ENCODE data around the gene HAS3.

The HAS3 gene

DNA sequence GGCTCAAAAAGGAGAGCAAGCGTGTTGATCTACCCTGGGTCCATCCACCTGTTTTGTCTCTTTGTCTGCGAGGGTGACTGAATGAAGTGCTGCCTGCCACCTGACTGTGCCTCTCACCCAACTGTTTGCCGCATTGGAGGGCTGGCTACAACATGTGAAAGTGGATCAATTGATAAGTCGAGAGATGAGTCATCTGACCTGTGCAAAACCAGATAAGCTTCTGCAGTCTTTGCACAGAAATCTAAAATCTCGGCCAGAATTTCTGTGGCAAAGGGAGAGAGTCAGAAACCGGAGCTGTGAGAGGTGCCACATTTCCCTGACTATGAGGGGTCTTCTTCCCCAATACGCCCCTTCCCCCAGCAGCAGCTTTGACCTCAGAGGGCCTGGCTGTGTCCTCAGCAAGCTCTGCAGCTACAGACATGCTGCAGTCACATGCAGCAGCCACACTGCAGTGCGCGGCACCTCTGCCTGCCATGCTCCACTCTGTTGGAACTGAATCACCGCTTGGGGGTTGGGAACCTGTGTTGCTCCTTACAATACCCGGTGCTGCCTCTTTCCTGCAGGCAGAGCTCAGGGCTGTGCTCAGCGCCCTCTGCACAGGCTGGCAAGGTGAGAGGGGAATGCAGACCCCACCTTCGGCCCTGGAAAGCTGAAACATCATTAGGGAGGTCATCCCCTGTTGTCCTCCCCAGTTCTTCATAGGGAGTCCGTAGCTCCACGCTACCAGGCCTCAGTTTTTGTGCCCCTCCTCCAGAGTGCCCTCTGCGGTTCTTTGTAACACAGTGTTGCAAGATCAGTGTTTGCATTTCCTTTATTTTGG lies 16.2 kb upstream of the HAS3 start:
- no peak for DNase-seq (ENCODE audit: low read depth in 2 of 2, low spot score in 1 of 2)

DNA sequence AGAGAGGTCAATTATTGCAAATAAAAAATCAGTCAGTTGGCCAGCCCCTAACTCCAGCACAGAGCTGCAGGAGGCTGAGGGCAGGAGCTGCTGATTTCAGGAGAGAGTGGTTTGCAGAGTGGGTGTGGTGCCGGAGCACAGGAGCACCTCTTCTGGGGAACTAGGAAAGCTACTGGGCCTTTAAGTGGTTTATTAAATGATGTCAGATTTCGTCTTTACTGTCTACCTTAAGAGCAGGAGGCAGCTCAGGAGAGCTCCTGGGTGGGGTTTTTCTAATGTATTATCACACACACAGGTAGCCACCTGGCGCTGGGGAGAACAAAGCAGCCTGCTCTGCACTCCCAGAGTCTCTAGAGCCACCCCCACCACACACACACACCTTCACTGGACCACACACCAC lies 11.5 kb upstream of the HAS3 start:
- DNase-seq (ENCODE audit: low read depth in 2 of 2, low spot score in 1 of 2) = no peak

DNA sequence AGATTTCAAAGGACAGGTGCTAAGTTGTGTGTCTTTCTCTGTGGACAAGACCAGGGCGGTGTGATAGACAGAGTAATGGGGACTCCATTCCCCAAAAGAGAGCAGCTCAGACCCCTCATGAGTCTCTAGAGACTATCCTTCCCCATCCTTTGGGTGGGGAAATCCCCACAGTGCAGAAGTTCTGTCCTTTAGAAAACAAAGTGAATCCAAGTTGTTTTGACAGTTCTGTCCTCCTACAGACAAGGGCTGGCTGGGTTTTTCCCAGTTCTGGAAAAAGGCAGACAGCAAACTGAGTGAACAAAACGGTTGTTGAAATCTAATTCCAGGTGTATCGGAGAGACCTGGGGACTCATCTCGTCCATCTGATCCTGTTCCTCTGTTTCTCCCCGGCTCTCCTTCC lies 11.0 kb upstream of the HAS3 start:
- no peak for DNase-seq (ENCODE audit: low read depth in 2 of 2, low spot score in 1 of 2)

DNA sequence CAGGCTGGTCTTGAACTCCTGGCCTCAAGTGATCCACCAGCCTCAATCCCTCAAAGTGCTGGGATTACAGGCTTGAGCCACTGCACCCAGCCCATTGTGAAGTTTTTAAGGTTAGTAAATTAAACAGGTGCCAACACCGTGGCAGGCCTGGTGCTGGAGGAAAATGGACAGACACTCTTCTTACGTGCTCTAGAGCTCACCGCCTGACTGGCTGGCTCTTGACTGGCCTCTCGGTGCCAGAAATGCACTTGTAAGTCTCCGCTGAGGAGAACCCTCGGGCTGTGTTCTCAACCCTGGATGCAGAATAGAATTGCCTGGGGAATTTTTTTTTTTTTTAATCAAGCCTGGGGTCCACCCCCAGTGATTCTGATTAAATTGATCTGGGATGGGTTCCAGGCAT lies 10.3 kb upstream of the HAS3 start:
- no peak for DNase-seq (ENCODE audit: low read depth in 2 of 2, low spot score in 1 of 2)

DNA sequence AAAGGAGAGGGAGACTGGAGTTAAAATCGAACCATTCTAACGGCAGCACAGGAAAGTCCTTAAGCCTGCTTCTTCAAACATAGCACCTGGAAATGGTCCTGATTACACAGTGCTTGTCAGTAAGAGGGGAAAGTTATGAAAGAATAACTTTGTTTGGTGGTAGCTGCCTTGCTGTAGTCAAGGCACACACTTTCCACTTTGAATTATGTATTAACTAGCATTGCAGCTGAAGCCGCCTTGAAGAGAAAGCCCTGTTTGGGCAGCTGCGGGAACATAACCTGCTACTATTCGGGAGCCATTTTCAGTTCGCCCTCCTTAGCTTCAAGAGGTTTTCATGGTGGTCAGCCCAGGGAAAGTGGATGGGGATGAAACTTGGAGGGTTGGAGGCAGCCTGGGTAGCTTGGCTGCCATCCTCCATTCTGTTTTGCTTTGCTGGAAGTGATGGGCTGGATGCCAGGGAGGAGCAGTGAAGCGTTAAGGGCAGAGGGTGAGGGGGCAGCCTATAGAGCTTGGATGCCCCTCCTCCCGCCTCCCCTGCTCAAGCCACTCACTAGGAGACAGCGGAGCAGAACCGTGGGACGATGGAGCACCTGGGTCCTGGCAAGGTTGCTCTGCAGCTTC lies 5.3 kb upstream of the HAS3 start:
- no peak for DNase-seq (ENCODE audit: low read depth in 2 of 2, low spot score in 1 of 2)

DNA sequence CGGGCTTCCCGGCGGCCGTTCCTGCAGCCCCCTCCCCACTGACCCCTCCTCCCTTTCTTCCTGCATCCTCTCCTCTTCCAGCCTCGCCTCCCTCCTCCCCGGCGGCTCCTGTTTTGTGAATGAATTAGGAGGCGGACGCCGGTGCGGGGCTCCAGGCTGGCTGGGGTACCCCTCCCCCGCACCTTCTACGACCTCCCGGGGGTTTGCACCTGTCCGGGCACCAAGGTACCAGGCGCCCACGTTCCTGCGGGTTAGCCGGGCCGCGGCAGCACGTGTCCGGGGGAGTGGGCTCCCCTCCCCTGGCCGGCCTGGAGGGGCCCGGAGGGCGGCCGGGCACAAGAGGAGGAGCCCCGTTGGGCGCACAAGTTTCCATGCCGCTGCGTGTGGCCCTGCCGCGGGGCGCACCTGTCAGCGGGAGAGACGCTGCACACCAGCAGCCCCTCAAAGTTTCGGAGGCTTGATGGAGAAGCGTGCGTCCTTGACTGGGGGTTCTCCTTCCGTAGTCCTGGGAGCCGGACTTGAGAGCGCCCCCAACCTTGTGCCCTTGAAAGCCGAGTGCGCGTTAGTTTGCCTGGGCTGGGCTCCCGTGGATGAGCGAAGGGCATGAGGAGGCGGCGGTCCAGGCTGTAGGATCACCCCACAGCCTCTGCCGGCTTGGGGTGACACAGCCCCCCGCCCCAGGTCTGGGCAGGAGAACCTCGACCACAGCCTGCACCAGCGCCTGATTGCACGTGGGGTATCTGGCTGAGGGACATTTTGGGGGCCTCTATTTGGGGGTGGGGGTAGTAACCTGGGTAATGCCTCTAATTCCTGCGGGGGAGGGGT lies 1.2 kb downstream of the HAS3 start:
- DNase-seq (ENCODE audit: low read depth in 2 of 2, low spot score in 1 of 2) = no peak

DNA sequence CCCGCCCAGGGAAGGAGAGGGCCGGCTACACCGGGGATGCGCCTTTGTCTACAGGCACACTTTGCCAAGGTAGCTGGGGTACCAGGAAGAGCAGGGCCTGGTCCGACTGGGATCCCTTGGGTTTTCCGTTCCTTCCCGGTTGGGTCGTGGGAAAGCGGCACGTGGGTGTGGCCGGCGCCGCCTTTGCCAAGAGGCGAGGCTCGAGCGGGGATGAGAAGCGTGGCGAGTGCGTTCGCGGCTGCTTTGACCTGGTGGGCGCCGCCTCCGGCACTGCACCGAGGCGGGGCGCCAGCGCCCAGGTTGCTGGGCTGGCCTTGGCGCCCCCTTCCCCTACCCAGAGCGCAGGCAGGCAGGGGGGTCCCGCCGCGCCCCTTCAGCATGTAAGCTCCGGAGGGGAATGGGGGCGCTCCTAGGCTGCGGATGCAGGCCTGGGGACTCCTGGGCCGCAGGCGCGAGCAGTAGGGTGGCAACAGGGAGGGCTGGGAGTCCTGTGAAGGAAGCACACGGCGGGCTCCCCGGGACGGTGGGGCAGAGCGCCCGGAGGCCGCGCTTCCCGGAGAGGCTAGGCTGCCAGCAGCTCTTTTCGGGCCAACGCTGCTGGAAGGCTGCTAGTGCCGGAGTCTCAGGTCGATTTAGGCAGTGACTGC lies 2.0 kb downstream of the HAS3 start:
- DNase-seq (ENCODE audit: low read depth in 2 of 2, low spot score in 1 of 2) = no peak

DNA sequence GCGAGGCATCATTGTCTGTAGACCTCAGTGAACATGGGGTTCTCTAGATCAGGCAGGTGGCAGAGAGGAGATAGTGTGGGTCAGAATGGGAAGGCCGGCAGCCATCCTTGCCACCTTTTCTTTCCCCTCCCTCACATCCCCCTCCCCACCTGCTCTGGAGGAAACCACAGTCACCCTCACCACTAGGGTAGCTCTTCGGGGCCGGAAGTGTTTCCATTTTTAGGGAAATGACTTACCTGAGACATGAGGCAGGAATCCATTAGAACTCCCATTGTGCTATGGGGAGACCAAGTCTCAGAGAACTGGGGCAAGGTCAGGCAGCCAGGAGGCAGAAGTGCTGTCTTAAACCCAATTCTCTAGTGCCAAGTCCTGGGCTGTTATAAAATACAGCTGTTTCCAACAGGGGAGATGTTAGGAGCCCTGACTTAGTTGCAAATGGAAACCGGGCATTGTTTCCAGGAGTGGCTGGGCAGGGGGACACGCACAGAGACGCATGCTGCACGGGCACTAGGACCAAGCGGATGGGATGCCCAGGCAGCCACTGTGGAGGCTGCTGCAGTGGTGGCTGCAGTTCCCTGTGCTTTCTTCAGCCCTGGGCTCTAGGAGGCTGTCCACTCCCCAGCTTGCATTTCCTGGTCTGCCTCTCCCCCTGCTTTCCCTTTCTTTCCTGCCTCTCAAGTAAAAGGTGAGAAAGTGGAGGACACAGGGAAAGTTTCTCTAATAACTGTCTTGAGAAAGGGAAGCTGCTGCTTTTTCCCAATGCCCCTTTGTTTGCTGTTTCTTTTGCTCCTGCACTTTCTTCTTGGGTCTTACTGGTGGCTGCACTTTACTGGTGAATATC lies 2.8 kb downstream of the HAS3 start:
- no peak for DNase-seq (ENCODE audit: low read depth in 2 of 2, low spot score in 1 of 2)

DNA sequence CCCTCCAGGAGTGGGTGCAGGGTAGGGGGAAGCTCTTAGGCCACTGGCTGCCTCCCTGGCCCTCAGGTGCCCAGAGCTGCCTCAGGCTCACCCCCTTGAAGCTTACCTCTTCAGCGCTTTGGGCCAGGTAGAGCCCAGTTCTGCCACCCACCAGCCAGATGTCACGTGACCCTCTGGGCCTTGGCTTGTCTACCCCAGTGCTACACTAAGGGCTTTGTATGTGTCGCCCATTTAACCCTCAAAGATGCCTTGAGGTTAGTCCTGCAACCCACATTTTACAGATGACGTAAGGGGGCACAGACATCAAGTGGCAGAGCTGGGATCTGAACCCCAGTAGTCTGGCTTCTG lies 3.4 kb downstream of the HAS3 start:
- no peak for DNase-seq (ENCODE audit: low read depth in 2 of 2, low spot score in 1 of 2)

DNA sequence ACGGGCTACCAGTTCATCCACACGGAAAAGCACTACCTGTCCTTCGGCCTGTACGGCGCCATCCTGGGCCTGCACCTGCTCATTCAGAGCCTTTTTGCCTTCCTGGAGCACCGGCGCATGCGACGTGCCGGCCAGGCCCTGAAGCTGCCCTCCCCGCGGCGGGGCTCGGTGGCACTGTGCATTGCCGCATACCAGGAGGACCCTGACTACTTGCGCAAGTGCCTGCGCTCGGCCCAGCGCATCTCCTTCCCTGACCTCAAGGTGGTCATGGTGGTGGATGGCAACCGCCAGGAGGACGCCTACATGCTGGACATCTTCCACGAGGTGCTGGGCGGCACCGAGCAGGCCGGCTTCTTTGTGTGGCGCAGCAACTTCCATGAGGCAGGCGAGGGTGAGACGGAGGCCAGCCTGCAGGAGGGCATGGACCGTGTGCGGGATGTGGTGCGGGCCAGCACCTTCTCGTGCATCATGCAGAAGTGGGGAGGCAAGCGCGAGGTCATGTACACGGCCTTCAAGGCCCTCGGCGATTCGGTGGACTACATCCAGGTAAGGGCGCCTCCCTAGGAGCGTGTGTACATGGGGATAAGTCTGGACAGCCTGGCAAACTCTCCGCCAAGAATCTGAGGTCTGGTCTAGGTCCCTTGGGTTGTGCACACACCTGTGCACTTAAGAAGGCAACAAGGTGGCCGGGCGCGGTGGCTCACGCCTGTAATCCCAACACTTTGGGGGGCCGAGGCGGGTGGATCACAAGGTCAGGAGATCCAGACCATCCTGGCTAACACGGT lies 4.2 kb downstream of the HAS3 start:
- no peak for DNase-seq (ENCODE audit: low read depth in 2 of 2, low spot score in 1 of 2)

DNA sequence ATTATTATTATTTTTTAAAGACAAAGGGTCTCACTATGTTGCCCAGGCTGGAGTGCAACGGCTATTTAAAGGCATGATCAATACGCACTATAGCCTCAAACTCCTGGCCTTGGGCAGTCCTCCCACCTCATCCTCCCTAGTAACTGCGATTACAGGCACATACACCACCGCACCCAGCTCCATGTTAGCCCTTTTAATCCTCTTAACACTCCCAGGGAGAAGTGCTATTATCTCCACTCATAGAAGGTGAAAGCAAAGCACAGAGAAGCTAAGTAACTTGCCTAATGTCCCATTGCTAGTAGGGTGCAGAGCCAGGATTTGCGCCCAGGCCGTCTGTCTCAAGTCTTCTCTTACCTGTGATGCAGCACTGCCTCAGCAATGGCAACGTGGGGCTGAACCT lies 5.0 kb downstream of the HAS3 start:
- no peak for DNase-seq (ENCODE audit: low read depth in 2 of 2, low spot score in 1 of 2)

DNA sequence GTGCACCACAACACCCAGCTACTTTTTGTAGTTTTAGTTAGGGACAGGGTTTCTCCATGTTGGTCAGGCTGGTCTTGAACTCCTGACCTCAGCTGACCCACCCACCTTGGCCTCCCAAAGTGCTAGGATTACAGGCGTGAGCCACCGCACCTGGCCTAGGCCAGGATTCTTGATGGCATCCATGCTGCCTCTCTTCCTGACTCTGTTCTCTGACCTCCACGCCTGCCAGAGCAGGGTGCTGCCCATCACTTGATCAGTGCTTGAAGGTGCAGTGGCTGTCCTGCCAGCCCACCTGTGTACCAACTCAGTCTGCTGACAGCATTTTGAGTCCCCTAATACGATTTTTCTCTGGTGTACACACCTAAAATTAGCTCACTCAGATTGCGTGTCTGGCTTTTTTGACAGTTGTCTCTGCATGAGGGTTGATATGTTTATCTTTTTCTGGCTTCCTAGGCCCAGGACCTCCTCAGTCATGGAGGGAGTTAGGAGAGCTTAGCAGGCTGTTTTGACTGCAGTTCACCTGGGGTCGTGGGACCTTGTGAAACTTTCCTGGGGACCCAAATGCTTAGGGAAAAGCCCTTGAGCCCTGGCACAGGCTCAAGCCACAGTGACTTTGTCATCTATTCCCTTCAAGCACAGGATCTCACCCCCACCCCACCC lies 5.9 kb downstream of the HAS3 start:
- DNase-seq (ENCODE audit: low read depth in 2 of 2, low spot score in 1 of 2) = no peak

DNA sequence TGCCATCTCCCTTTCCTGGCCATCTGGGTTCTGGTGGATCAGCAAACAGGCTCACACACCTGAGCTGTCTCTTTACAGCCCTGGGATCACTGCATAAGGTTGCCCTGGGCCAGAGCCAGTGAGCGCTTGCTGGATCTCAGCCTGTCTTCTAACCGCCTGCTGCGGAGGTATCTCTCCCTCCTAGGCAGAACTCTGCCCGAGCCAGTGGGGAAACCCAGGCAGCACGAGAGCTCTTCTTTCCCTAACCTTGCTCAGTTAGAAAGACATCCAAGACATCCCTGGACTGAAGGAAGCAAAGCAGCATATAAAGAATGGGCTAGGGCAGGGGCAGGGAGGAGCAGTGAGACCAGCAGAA lies 6.4 kb downstream of the HAS3 start:
- DNase-seq (ENCODE audit: low read depth in 2 of 2, low spot score in 1 of 2) = no peak

DNA sequence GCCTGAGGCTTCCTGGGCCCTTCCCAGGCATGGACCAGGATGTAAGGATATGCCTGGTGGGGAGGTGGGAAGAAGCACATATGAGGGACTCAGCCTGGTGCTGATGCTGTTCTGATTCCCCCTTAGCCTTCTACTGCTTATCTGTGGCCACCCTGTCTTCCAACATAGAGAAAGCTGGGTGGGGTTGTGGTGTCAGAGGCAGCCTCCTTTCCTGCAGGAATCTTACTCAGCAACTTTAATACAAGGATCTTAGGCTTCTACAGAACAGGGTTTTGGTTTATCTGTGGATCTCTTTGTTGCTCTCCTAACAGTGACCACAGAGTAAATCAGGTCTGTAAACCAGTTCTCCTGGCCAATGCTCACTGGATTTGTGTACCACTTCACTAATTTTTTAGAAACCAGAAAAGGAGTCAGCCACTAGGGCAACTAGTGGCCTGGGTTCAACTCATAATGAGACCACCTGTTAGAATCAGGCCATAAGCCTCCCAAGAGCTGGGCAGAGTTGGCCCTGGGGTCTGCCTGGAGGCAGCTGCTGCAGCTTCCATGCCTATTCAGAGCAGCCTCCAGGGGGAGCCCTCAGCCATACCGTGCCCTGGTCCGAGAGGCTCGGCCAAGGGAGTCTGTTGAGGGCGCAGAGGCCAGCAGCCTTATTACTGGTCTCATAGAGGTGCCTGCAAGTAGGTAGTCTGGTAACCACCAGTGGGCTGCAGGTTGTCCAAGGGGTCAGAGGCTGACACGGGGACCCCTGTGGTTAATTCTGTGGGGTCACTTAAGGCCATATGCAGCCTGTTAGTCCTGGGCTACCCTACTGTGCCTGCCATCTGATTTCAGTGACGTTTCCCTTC lies 7.1 kb downstream of the HAS3 start:
- no peak for DNase-seq (ENCODE audit: low read depth in 2 of 2, low spot score in 1 of 2)

DNA sequence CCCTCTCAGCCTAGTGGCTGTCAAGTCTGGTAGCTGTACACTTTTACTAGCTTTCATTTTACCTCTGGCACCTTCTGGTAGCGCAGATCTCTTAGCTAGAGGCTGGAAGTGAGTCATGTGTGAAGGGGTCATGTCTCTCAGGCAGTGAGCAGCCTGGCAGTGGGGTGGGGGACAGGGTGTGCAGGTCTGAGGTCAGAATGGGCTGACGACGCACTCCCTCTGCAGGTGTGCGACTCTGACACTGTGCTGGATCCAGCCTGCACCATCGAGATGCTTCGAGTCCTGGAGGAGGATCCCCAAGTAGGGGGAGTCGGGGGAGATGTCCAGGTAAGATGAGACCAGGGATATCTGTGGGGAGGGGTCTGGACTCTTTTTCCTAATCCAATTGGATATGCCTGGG lies 7.8 kb downstream of the HAS3 start:
- DNase-seq (ENCODE audit: low read depth in 2 of 2, low spot score in 1 of 2) = no peak

DNA sequence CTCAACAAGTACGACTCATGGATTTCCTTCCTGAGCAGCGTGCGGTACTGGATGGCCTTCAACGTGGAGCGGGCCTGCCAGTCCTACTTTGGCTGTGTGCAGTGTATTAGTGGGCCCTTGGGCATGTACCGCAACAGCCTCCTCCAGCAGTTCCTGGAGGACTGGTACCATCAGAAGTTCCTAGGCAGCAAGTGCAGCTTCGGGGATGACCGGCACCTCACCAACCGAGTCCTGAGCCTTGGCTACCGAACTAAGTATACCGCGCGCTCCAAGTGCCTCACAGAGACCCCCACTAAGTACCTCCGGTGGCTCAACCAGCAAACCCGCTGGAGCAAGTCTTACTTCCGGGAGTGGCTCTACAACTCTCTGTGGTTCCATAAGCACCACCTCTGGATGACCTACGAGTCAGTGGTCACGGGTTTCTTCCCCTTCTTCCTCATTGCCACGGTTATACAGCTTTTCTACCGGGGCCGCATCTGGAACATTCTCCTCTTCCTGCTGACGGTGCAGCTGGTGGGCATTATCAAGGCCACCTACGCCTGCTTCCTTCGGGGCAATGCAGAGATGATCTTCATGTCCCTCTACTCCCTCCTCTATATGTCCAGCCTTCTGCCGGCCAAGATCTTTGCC lies 9.0 kb downstream of the HAS3 start:
- no peak for DNase-seq (ENCODE audit: low read depth in 2 of 2, low spot score in 1 of 2)

DNA sequence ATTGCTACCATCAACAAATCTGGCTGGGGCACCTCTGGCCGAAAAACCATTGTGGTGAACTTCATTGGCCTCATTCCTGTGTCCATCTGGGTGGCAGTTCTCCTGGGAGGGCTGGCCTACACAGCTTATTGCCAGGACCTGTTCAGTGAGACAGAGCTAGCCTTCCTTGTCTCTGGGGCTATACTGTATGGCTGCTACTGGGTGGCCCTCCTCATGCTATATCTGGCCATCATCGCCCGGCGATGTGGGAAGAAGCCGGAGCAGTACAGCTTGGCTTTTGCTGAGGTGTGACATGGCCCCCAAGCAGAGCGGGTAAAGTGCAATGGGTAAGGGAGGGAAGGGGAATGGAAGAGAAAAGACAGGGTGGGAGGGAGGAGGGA lies 9.5 kb downstream of the HAS3 start:
- DNase-seq (ENCODE audit: low read depth in 2 of 2, low spot score in 1 of 2) = no peak

DNA sequence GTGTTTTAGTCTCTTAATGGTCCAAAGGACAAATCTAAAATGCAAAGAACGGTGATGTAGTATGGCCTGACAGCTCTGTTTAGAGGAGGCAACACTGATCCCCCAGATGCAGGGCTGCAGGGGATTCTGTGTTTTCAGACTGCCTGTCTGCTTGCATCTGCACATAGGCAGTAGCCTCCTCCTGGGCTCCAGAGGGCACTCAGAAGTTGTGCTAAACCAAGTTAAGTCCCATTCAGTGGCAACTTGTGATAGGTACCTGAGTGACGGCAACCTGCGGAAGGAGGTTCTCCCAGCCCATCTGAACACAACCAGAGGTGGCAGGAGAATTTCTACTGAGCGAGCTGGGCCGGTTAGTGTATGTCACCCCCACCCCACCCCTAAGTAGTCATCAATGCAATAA lies 9.9 kb downstream of the HAS3 start:
- no peak for DNase-seq (ENCODE audit: low read depth in 2 of 2, low spot score in 1 of 2)

Data from stimulated activated CD8-positive, alpha-beta memory T cell treated with anti-CD3 and anti-CD28 coated beads, Interleukin-4, amount 100 ng/mL, for 4 hours (primary cell).